Measurements from ENCODE around the gene TMEM14C.

GRCh38 chr6:10690651-10691445 lies 32.0 kb upstream of the TMEM14C start:
- no peak for TF ChIP-seq POLR2AphosphoS5 (IDR thresholded peaks at IDR 0.05)
- no peak for TF ChIP-seq CTCF (IDR thresholded peaks at IDR 0.05)
- TF ChIP-seq EP300 (IDR thresholded peaks at IDR 0.05), result no peak
- no peak for TF ChIP-seq POLR2A (IDR thresholded peaks at IDR 0.05)
